ENCODE results near the gene SGPP2.
"Not testable (repeated sequence)": the region's sequence is repeated elsewhere in the genome, so short reads cannot be mapped to it uniquely, and the experiment has no call there.

SGPP2 gene

DNA sequence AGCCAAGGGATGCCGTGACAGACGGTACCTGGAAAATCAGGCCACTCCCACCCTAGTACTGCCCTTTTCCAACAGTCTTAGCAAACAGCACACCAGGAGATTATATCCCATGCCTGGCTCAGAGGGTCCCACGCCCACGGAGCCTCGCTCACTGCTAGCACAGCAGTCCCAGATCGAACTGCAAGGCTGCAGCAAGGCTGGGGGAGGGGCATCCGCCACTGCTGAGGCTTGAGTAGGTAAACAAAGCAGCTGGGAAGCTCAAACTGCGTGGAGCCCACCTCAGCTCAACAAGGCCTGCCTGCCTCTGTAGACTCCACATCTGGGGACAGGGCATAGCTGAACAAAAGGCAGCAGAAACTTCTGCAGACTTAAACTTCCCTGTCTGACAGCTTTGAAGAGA, 160.2 kb downstream of the SGPP2 start:
- H3K4me1 Mint-ChIP-seq (ENCODE audit: low read depth) = not testable (repeated sequence)

DNA sequence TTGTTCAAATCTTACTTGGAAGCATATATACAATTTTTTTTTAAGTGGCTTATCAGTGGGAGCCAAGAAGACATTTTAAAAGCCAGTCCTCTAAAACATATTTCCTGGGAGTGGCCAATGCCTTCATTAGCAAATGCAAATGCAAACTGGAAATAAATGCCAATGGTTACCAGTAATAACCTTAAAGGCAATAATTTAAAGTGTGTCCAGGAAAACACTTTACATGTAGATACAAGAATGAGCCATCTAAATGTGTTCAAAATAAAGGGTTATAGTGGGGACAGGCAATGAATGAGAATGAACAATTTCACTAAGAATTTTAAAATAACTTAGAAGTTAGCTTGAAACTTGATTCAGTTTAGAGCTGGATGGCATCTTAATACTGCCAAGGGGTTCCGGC, 167.3 kb downstream of the SGPP2 start:
- H3K27ac Mint-ChIP-seq = no peak overlapping the region
- peaks cover 2% of the 10 kb centered on the region for H3K4me1 Mint-ChIP-seq (ENCODE audit: low read depth)
- H3K9me3 Mint-ChIP-seq = no peaks in the 10 kb centered on the region
- no peak overlapping the region for H3K4me3 Mint-ChIP-seq
- peaks cover 38% of the 10 kb centered on the region for H3K36me3 Mint-ChIP-seq (ENCODE audit: low read depth)
- H3K27me3 Mint-ChIP-seq (ENCODE audit: low read depth) = no peaks in the 10 kb centered on the region

More for the DNA sequence above, 160.2 kb downstream of the SGPP2 start:
- H3K4me3 Mint-ChIP-seq; H3K27me3 Mint-ChIP-seq (ENCODE audit: low read depth); H3K9me3 Mint-ChIP-seq; H3K27ac Mint-ChIP-seq: not testable (repeated sequence)
- H3K36me3 Mint-ChIP-seq (ENCODE audit: low read depth) = peaks cover 14% of the 10 kb centered on the region

DNA sequence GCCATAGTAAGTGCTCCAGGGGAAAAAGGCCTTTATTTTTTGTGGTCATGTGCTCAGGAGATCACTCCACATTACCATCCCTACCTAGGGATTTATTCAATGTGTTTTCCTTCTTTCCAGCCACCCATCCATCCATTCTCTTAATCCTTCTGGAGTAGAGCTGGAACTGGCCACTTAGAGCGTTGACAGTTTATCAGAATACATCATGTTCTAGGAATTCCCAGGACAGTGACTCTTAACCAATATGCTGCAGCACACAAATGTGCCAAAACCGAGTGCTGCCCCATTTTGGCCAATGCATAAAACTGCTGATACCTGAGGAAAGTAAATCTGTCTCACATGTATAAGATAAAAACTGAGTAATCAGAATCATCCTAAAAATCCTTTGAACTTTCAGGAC, 167.8 kb downstream of the SGPP2 start:
- Mint-ChIP-seq H3K27ac (no peak overlapping the region), H3K36me3 (ENCODE audit: low read depth) (peaks cover 38% of the 10 kb centered on the region), H3K4me3 (no peak overlapping the region), H3K27me3 (ENCODE audit: low read depth) (no peaks in the 10 kb centered on the region), H3K9me3 (no peaks in the 10 kb centered on the region), H3K4me1 (ENCODE audit: low read depth) (peaks cover 2% of the 10 kb centered on the region)

- H3K36me3 Mint-ChIP-seq (ENCODE audit: low read depth) = peaks cover 35% of the 10 kb centered on the region
- no peaks in the 10 kb centered on the region for H3K9me3 Mint-ChIP-seq
- no peaks in the 10 kb centered on the region for H3K27me3 Mint-ChIP-seq (ENCODE audit: low read depth)
- no peaks in the 10 kb centered on the region for H3K4me1 Mint-ChIP-seq (ENCODE audit: low read depth)
- no peak overlapping the region for H3K27ac Mint-ChIP-seq
- H3K4me3 Mint-ChIP-seq = no peak overlapping the region
Observed at GRCh38 chr2:222594679-222595078, 170.3 kb downstream of the SGPP2 start.

DNA sequence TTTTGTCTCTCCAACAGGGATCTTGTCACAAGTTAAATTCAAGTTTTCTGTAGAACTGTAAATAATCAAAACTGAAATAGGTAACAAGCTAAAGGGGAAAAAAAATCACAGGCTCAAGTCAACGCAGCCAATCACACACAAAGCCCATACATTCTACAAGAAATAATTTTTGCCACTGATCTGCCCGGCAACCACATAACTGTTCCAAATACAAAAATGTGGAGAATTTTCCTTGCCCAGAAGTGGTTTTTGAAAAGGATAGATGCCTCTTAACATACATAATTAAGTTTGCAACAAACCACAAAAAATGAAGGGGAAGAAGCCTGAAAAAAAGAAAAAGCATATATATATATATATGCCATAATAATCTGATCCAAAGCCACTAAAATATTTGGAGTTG, 171.2 kb downstream of the SGPP2 start:
- Mint-ChIP-seq H3K36me3 (ENCODE audit: low read depth) (peaks cover 33% of the 10 kb centered on the region), H3K9me3 (no peaks in the 10 kb centered on the region), H3K4me1 (ENCODE audit: low read depth) (no peaks in the 10 kb centered on the region), H3K4me3 (no peak overlapping the region), H3K27ac (no peak overlapping the region), H3K27me3 (ENCODE audit: low read depth) (no peaks in the 10 kb centered on the region)

DNA sequence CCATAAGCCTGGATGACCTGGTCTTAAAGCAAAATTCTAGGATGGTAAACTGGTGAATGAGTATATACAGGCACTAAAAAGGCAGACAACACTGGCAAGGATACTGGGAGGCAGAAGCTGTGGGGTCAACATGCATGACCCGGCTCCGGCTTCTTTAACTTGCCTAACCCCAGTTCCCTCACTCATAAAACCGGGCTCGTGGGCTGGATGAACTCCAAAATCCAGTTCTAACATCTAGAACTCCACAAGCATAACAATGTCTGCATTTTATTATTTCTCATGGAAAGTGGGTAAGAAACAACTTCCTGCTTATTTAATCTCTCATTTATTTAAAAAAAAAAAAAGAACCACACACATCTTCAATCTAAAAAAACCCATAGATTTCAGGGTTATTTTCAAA, 174.3 kb downstream of the SGPP2 start:
- peaks cover 18% of the 10 kb centered on the region for H3K36me3 Mint-ChIP-seq (ENCODE audit: low read depth)
- H3K27ac Mint-ChIP-seq = no peak overlapping the region
- no peaks in the 10 kb centered on the region for H3K9me3 Mint-ChIP-seq
- H3K4me3 Mint-ChIP-seq = no peak overlapping the region
- no peaks in the 10 kb centered on the region for H3K27me3 Mint-ChIP-seq (ENCODE audit: low read depth)
- H3K4me1 Mint-ChIP-seq (ENCODE audit: low read depth) = no peaks in the 10 kb centered on the region

DNA sequence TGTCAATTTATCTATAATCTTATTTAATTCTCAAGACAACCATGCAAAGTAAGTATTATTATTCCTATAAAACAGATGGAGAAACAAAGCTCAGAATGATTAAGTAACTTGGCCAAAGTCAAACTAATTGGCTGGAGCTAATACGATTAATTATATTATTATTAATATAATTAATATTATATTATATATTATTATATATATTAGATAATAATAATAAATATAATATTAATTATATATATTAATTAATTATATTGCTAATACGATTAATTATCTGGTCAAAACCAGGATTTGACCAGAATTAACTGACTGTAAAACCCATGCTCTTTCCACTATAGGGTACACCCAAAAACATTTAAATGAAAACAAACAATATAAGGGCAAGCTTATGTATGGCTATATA, 179.2 kb downstream of the SGPP2 start:
- Mint-ChIP-seq H3K27ac (no peak overlapping the region), H3K27me3 (ENCODE audit: low read depth) (no peaks in the 10 kb centered on the region), H3K9me3 (no peaks in the 10 kb centered on the region), H3K4me1 (ENCODE audit: low read depth) (no peaks in the 10 kb centered on the region), H3K36me3 (ENCODE audit: low read depth) (peaks cover 9% of the 10 kb centered on the region), H3K4me3 (no peak overlapping the region)

DNA sequence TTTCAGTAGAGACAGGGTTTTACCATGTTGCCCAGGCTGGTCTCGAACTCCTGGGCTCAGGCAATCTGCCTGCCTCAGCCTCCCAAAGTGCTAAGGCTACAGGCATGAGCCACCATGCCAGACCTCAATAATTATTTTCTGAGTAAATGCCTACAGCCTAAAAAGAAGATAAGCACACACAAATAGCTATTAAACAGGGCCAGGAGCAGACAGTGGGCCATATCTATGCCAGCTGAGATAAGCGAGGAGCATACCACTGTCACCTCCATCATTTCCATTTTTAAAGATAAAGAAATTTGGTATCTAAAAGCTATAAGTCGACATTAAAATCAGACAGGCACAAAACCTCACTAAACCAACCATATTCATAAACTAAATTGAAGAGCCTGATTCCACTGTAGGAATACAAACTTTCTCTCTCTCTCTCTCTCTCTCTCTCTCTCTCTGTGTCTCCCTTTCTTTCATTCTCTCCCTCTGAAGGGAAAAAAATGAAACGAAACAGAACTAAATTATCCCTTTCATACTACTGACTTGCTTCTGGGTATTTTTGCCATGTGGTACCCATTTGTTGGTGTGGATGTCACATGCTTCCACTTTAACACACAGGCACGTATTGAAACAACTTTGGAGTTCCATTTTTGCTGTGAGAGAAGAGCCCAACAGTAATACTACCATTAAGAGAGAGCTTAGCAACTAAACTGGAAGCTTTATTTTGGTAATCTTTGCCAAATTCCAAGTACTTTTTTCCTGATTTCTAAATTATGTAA, 180.6 kb downstream of the SGPP2 start:
- H3K4me1 Mint-ChIP-seq (ENCODE audit: low read depth) = no peaks in the 10 kb centered on the region
- peaks cover 6% of the 10 kb centered on the region for H3K36me3 Mint-ChIP-seq (ENCODE audit: low read depth)
- no peaks in the 10 kb centered on the region for H3K9me3 Mint-ChIP-seq
- no peaks in the 10 kb centered on the region for H3K27me3 Mint-ChIP-seq (ENCODE audit: low read depth)
- H3K4me3 Mint-ChIP-seq = no peak overlapping the region
- no peak overlapping the region for H3K27ac Mint-ChIP-seq

GRCh38 chr2:222606306-222606705, 182.0 kb downstream of the SGPP2 start:
- no peak overlapping the region for H3K4me3 Mint-ChIP-seq
- H3K36me3 Mint-ChIP-seq (ENCODE audit: low read depth) = peaks cover 5% of the 10 kb centered on the region
- H3K9me3 Mint-ChIP-seq = no peaks in the 10 kb centered on the region
- H3K27me3 Mint-ChIP-seq (ENCODE audit: low read depth) = no peaks in the 10 kb centered on the region
- no peaks in the 10 kb centered on the region for H3K4me1 Mint-ChIP-seq (ENCODE audit: low read depth)
- H3K27ac Mint-ChIP-seq = no peak overlapping the region

DNA sequence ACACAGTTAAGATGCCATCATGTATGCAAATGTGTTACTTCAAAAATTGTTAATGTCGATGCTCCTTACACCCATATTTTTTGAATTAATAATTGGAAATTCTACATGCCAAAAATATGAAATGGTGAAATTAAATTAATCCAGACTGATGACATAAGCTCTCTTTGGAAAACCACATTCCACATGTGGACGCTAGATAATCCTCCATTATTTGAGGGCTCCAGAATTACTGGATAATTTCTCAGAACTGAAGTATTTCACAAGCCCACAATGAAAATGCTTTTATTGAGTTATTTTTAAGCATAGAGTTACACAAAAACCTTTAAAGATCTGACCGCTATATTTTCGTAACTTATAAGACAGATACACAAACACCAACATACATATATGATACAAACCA, 183.7 kb downstream of the SGPP2 start:
- H3K27me3 Mint-ChIP-seq (ENCODE audit: low read depth) = no peaks in the 10 kb centered on the region
- H3K36me3 Mint-ChIP-seq (ENCODE audit: low read depth) = peaks cover 5% of the 10 kb centered on the region
- H3K4me3 Mint-ChIP-seq = no peak overlapping the region
- no peaks in the 10 kb centered on the region for H3K9me3 Mint-ChIP-seq
- H3K4me1 Mint-ChIP-seq (ENCODE audit: low read depth) = no peaks in the 10 kb centered on the region
- H3K27ac Mint-ChIP-seq = no peak overlapping the region

DNA sequence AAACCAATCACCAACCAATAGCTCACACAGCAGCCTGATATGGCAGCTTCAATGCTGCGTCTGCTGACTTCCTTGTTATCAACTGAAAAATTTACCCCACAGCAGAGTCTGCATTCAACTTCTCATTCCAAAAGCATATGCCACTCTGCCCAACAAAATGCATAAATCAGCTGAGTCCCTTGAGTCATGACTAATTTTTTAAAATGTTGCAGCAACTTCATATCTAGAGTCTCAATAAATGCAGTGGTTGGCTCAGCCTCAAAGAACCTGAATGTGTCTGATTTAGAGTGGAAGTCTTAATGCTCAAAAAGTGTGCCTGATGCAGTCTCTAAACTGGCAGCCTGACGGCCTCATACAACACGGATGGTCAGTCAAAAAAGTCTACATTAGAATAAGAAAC, 185.0 kb downstream of the SGPP2 start:
- Mint-ChIP-seq H3K27ac (no peak overlapping the region), H3K9me3 (no peaks in the 10 kb centered on the region), H3K4me1 (ENCODE audit: low read depth) (no peaks in the 10 kb centered on the region), H3K36me3 (ENCODE audit: low read depth) (peaks cover 5% of the 10 kb centered on the region), H3K4me3 (no peak overlapping the region), H3K27me3 (ENCODE audit: low read depth) (no peaks in the 10 kb centered on the region)
